GM19351 (cell line): ENCODE results near the gene ARHGEF39.

ENCODE experiments used
- ATAC-seq: cut with Tn5 transposase; IDR thresholded peaks from one replicate; pipeline ENCODE4 v1.9.1; 2021; ENCODE audit warnings: mild to moderate bottlenecking, moderate library complexity; ENCODE audit not compliant: unreplicated experiment

ARHGEF39 gene

GRCh38 chr9:35679091-35679490 is 14.1 kb upstream of the ARHGEF39 start:
- ATAC-seq, result no peak

GRCh38 chr9:35675732-35676392 is 10.9 kb upstream of the ARHGEF39 start:
- ATAC-seq, result no peak

DNA sequence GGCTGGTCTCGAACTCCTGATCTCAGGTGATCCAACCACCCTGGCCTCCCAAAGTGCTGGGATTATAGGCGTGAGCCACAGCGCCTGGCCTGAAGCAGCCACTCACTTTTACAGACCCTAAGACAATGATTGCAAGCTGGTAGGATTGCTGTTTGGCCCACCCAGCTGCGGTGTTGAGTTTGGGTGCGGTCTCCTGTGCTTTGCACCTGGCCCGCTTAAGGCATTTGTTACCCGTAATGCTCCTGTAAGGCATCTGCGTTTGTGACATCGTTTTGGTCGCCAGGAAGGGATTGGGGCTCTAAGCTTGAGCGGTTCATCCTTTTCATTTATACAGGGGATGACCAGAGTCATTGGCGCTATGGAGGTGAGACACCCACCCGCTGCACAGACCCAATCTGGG is 10.2 kb upstream of the ARHGEF39 start:
- ATAC-seq, result no peak

GRCh38 chr9:35674025-35674361 is 9.0 kb upstream of the ARHGEF39 start:
- no peak for ATAC-seq

DNA sequence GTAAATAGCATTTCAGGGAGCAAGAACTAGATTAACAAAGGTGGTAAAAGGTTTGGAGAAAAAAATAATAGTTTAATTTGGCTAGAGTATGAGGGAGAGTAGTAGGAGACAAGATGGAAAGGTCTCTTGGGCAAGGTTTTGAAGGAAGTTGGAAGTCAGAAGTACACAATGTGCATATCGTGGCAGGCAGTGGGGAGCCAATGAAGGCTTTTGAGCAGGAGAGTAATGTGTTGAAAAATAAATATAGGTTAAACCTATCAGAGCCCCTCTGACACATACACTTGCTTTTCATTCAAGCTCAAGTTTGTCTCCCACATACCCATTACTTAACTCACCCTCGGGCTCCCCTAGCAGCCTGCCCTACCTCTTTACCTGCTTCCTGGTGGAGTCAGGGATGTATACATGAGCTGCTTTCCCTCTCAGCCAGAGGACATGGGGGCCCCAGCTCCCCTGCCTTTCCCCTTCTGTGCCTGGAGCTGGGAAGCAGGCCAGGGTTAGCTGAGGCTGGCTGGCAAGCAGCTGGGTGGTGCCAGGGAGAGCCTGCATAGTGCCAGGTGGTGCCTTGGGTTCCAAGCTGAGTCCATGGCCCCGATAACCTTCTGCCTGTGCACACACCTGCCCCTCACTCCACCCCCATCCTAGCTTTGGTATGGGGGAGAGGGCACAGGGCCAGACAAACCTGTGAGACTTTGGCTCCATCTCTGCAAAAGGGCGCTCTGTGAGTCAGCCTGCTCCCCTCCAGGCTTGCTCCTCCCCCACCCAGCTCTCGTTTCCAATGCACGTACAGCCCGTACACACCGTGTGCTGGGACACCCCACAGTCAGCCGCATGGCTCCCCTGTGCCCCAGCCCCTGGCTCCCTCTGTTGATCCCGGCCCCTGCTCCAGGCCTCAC is 8.4 kb upstream of the ARHGEF39 start, which contains the start of gene CA9:
CA9 (plus strand) TSS at position 797 of the 893 bp plus-strand sequence; CDS start at position 829, 32 bp downstream.
- ATAC-seq, result no peak

- no peak for ATAC-seq
Measured at GRCh38 chr9:35669331-35670145, 4.5 kb upstream of the ARHGEF39 start.

DNA sequence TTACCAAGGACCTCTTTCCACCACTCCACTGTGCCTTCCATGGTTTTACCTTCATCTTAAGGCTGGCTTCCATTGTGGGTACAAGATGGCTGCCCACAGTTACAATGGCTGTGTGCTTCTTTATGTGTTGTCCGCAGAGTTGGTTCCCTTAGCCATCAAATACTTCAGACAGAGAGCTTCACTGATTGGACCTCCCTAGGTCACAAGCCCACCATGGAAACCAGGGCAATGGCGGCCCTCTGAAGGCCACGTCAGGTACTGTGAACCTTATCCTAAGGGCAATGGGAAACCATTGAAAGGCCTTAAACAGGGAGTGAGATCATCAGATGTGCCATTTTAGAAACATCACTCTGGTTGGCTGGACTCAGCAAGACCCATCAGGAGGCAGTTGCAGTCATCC is 2.9 kb upstream of the ARHGEF39 start:
- ATAC-seq, result no peak

DNA sequence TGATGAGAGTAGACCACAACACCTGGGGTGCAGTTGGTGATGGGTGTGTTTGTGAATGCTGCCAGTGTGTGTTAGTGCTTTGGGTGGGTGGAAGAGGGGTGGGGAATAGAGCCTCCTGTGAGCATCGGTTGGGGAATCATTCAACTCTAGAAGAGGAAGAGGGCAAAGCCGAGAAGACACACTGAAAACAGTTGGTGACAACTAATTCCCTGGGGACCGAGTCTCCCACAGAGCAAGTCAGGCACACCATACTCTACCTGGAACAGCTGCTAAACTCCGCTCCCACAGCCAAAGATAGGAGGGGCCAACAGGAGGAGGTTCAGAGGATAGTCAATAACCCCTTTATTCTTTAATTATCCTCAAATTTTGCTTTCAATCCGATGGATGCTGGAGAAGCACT is 1.6 kb upstream of the ARHGEF39 start:
- ATAC-seq, result no peak

GRCh38 chr9:35666045-35666444 is 1.1 kb upstream of the ARHGEF39 start:
- ATAC-seq, result no peak

DNA sequence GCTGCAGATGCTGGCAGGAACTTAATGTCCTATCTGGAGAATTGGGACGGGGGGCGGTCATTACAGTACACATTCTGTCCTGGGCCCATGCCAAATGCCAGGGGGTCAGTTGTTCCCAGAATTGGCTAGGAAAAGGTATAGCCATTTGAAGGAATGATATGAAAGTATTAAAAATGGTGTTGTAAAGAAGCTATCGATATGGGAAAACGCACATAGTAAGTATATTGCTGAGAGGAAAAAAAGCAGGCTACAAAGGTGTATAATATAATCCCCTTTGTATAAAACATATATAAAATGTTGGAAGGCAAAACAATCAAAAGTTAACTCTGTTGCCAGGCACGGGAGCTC is 450 bp upstream of the ARHGEF39 start:
- ATAC-seq, result no peak

GRCh38 chr9:35662437-35662836 is 2.6 kb downstream of the ARHGEF39 start:
- no peak for ATAC-seq

DNA sequence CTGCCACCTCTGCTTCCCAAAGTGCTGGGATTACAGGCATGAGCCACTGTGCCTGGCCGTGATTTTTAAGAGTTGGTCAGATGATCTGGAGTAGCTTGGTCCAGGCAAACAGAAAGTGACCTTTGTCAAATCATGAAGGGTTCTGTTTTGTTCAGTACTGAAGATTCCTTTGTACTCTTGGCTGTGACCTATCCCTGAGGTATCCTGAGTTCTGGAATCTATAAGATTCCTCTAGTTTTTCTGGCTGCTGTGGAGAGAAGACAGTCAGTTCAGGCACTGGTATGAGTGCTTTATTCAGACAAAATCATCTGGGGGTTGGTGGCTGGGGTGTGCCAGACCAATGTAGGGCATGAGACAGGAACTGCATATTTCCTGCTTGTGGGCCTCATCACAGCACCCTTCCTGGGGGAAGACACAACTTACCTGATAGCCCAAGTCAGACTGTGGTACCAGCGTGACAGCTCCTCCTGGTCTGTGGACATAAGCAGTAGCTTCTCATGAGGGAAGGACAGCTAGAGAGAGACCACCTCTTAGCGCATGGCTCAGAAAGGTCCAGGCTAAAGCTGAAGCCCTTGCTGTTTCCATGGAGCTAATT is 3.1 kb downstream of the ARHGEF39 start:
- no peak for ATAC-seq

- no peak for ATAC-seq
Measured at GRCh38 chr9:35660966-35661415, 4.0 kb downstream of the ARHGEF39 start.

DNA sequence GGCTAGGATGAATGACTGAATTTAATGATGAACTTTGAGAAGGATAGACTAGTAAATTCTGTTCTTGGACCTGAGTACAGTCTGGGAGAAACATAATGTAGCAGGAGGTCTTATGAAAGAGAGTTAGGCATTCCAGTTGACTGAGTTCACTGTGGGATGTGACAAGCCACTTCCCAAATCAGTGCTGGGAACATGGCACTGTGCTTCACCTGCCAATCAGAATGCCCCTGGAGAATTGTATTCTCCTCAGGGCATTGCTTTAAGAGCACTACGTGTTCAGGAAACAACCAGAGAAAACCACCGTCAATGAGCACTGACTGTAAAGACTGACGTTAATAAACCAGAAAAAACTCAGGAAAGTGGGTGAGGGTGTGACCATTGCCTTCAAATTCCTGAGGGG is 5.7 kb downstream of the ARHGEF39 start:
- ATAC-seq, result no peak

DNA sequence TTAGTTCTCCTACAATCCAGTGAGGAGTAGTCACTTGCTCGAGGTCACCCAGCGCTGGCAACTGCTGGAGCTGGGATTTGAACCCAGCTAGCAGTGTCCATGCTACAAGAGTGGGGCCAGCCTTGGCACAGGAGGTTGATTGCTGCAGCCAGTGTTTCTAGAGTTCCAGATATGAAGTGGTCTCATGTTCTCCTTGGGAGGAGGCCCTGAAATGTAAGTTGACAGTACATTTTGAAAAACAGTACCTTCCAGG is 6.1 kb downstream of the ARHGEF39 start:
- ATAC-seq, result no peak

- ATAC-seq, result peak; percentile 64
Measured at GRCh38 chr9:35658137-35658967, 6.6 kb downstream of the ARHGEF39 start, which contains the start of gene CCDC107. Gene CCDC107 (plus strand): TSS chr9:35658292. CDS start chr9:35658380, 88 bp downstream.

DNA sequence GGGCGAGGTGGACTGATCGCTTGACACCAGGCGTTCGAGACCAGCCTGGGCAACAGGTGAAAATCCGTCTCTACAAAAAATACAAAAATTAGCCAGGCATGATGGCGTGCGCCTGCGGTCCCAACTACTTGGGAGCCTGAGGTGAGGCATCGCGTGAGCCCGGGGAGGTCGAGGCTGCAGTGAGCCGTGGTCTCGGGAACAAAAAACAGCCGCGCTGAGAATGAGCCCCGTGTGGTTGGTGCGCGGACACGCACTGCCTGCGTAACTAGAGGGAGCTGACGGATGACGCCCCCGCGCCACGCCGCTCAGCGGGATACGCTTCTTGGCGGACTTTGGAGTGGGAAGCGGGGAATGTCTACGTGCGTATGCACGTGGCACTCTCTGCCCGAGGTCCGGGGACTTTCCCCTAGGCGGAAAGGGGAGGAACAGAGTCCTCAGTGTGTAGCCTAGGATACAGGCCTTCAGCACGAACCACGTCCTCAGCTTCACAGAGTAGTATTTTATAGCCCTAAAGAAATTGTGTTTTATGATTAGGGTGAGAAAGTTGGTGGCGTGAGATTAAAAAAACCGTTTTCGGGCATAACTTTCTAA is 7.4 kb downstream of the ARHGEF39 start, which contains the start of gene RMRP:
RMRP (minus strand) TSS at position 474 of the 591 bp plus-strand sequence.
- peak; percentile 82 for ATAC-seq

DNA sequence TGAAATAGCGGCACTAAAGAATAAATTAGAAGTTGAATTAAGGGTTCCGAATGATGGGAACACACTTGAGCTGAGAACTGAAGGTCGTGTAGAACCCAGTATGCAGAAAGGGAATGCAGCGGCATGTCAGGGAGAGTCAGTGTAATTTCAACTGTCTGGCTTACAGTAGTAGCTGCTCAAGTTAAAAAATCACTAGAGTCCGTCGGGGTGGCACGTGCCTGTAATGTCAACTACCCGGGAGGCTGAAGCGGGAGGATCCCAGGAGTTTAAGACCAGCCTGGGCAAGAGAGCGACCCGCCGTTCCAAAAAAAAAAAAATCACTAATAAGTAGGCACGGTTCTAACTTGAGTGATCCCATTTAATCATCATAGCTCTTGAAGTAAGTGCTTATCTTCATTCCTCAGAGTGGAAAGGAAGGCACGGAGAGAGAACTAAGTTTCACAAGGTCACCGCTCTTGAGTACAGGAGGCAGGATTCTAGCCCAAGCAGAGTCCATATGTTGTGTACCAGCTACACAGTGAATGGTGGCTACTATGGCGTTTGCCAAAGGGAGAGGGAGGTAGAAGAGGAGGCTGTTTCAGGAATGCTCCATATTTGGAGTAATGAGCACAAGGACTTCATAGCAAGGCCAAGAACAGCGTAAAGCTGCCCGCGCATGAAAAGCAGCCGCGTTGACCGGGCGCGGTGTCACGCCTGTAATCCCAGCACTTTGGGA is 8.0 kb downstream of the ARHGEF39 start:
- no peak for ATAC-seq

- ATAC-seq, result no peak
Measured at GRCh38 chr9:35656348-35656747, 8.6 kb downstream of the ARHGEF39 start.
